GM21447 (cell line): ENCODE data around the gene DZIP1L.
"Not testable (repeated sequence)": the region's sequence is repeated elsewhere in the genome, so short reads cannot be mapped to it uniquely, and the experiment has no call there.

Source experiments
- ATAC-seq: cut with Tn5 transposase; IDR thresholded peaks from one replicate; pipeline ENCODE4 v1.9.1; 2021; ENCODE audit not compliant: unreplicated experiment

Gene DZIP1L

GRCh38 chr3:138114988-138115971, at the start of gene DZIP1L:
Gene DZIP1L, minus strand, starts transcription at chr3:138115608. Its CDS starts 11,637 bp downstream, at chr3:138103971.
- ATAC-seq = peak; percentile 84

- ATAC-seq = no peak
Measured at GRCh38 chr3:138165061-138165460, 49.7 kb upstream of the DZIP1L start.

- no peak for ATAC-seq
Measured at GRCh38 chr3:138157743-138158142, 42.3 kb upstream of the DZIP1L start.

- no peak for ATAC-seq
Measured at GRCh38 chr3:138154534-138154933, 39.1 kb upstream of the DZIP1L start.

- ATAC-seq = no peak
Measured at GRCh38 chr3:138148503-138148902, 33.1 kb upstream of the DZIP1L start.

- ATAC-seq = not testable (repeated sequence)
Measured at GRCh38 chr3:138142181-138142580, 26.8 kb upstream of the DZIP1L start.

GRCh38 chr3:138140940-138141339, 25.5 kb upstream of the DZIP1L start:
- no peak for ATAC-seq

- no peak for ATAC-seq
Measured at GRCh38 chr3:138139691-138140090, 24.3 kb upstream of the DZIP1L start.

- ATAC-seq = no peak
Measured at GRCh38 chr3:138137861-138138260, 22.5 kb upstream of the DZIP1L start.

GRCh38 chr3:138136201-138136600, 20.8 kb upstream of the DZIP1L start:
- ATAC-seq = no peak

- no peak for ATAC-seq
Measured at GRCh38 chr3:138135833-138136194, 20.4 kb upstream of the DZIP1L start.

- ATAC-seq = no peak
Measured at GRCh38 chr3:138135146-138135832, 19.9 kb upstream of the DZIP1L start.

GRCh38 chr3:138132239-138132638, 16.8 kb upstream of the DZIP1L start, which contains the start of gene A4GNT:
Gene A4GNT, minus strand, starts transcription at chr3:138132390. Its CDS starts 1,134 bp downstream, at chr3:138131256.
- ATAC-seq = no peak

GRCh38 chr3:138127636-138128365, 12.4 kb upstream of the DZIP1L start:
- no peak for ATAC-seq

GRCh38 chr3:138125548-138126221, 10.3 kb upstream of the DZIP1L start:
- no peak for ATAC-seq

- no peak for ATAC-seq
Measured at GRCh38 chr3:138124706-138125355, 9.4 kb upstream of the DZIP1L start.

- no peak for ATAC-seq
Measured at GRCh38 chr3:138124188-138124587, 8.8 kb upstream of the DZIP1L start.

- no peak for ATAC-seq
Measured at GRCh38 chr3:138119423-138119766, 4.0 kb upstream of the DZIP1L start.

- ATAC-seq = peak; percentile 78
Measured at GRCh38 chr3:138118612-138119422, 3.4 kb upstream of the DZIP1L start.
